Stomach (tissue), 9 donors: ENCODE measurements around the gene AMBP. TPM values are rescaled to one million over a fixed set of nuclear protein-coding genes. Genes with fewer than 3 reads are reported as not detected.

Experiments used
- DNase-seq, 2 donors: peaks; one replicate each; pipeline versions ENCODE4 v3.0.0 to v3.0.0-alpha.2; 2013 to 2019
- H3K27ac ChIP-seq, 5 donors: fragments of 200-600 bp in 4 of 5; sonication (generic) in 4 of 5; one replicate each; pipeline ENCODE4 v1.5.1; 2013 to 2019; ENCODE audit warnings: mild to moderate bottlenecking in 1 of 5, moderate library complexity in 1 of 5
- H3K27me3 ChIP-seq, 3 donors: fragments of 200-600 bp; sonication (generic); one replicate each; pipeline ENCODE4 v1.5.1; 2017 to 2019; ENCODE audit warnings: mixed run types in 1 of 3
- H3K36me3 ChIP-seq, 4 donors: fragments of 200-600 bp; sonication (generic); 1 replicate in 3 of 4; 2 replicates in 1 of 4; pipeline ENCODE4 v1.5.1; 2016 to 2019
- H3K4me1 ChIP-seq, 4 donors: fragments of 200-600 bp; sonication (generic); one replicate each; pipeline ENCODE4 v1.5.1; 2016 to 2019
- H3K4me3 ChIP-seq, 4 donors: fragments of 200-600 bp; sonication (generic) in 3 of 4; one replicate each; pipeline ENCODE4 v1.5.1; 2016 to 2019; ENCODE audit warnings: mild to moderate bottlenecking in 1 of 4
- H3K9me3 ChIP-seq, 4 donors: fragments of 200-600 bp; sonication (generic); one replicate each; pipeline ENCODE4 v1.5.1; 2016 to 2019
- EP300 ChIP-seq: sonication (generic); formaldehyde crosslinking; IDR thresholded peaks from one replicate; pipeline ENCODE4 v1.6.1; 2017; ENCODE audit warnings: antibody characterized with exemption
- POLR2A ChIP-seq, 4 donors: fragments of 450-650 bp; IDR thresholded peaks; one replicate each; pipeline ENCODE4 v1.6.1; 2016; ENCODE audit warnings: antibody characterized with exemption in 4 of 4, control low read depth in 2 of 4, mild to moderate bottlenecking in 1 of 4, moderate library complexity in 1 of 4
- POLR2AphosphoS5 ChIP-seq, 3 donors: sonication (generic); formaldehyde crosslinking; IDR thresholded peaks; one replicate each; pipeline ENCODE4 v1.6.1; 2016; ENCODE audit warnings: antibody characterized with exemption in 3 of 3
- WGBS, 5 donors: extraction: QIAGEN DNeasy Blood & Tissue Kit in 3 of 5; methylation state at CpG; one replicate each; pipeline versions ENCODE4 v1.1.5 to v1.1.7; 2013 to 2018; 5-methylcytosine and 5-hydroxymethylcytosine counted together
- intact Hi-C: fragments of 100-400 bp; cut with DNase I; formaldehyde crosslinking; loops from one replicate; pipeline ENCODE4 v1.15.1; 2023; ENCODE audit warnings: low total_unique reads
- polyA plus RNA-seq, 3 donors: library from polyadenylated mRNA; stranded (reverse); fragments of 200-250 nt; gene quantifications; one replicate each; pipeline ENCODE4 v1.2.3, GENCODE V29; 2013
- total RNA-seq, 5 donors: library from RNA; depleted of rRNA; stranded (reverse); fragments of >200 nt; gene quantifications; one replicate each; pipeline versions ENCODE4 v1.1.0 to v1.2.3, GENCODE V29; 2014 to 2016
- TF ChIP-seq, protein P1 (sequence below), 7 experiments: fragments of 450-650 bp in 4 of 7; fragments of 200-600 bp in 3 of 7; sonication (generic) in 3 of 7; IDR thresholded peaks; one replicate each; pipeline ENCODE4 v1.5.1; 2016 to 2019; ENCODE audit warnings: antibody characterized with exemption in 7 of 7, control low read depth in 2 of 7, mild to moderate bottlenecking in 1 of 7
- donor health status: healthy with polysubstance abuse.
- donor health status: Bipolar disorder and iron deficiency.
- donor health status: healthy.

AMBP gene
- total and polyA plus RNA-seq, 8 donors = 0.89 to 3.3 (median 2.5) TPM; not detected in 2

GRCh38 chr9:114026335-114026734 lies 51.8 kb downstream of the AMBP start:
- DNase-seq = no peak
- WGBS, 5 donors = 90 to 98% (median 93%) methylated on average over 4 of the region's 4 CpGs

GRCh38 chr9:114025760-114026159 lies 52.3 kb downstream of the AMBP start:
- intact Hi-C loops = no loop called here
- no peak for TF ChIP-seq EP300
- TF ChIP-seq POLR2A (IDR thresholded peaks at IDR 0.05) = no peak
- TF ChIP-seq POLR2AphosphoS5 (IDR thresholded peaks at IDR 0.05) = no peak
- TF ChIP-seq, protein P1, sequence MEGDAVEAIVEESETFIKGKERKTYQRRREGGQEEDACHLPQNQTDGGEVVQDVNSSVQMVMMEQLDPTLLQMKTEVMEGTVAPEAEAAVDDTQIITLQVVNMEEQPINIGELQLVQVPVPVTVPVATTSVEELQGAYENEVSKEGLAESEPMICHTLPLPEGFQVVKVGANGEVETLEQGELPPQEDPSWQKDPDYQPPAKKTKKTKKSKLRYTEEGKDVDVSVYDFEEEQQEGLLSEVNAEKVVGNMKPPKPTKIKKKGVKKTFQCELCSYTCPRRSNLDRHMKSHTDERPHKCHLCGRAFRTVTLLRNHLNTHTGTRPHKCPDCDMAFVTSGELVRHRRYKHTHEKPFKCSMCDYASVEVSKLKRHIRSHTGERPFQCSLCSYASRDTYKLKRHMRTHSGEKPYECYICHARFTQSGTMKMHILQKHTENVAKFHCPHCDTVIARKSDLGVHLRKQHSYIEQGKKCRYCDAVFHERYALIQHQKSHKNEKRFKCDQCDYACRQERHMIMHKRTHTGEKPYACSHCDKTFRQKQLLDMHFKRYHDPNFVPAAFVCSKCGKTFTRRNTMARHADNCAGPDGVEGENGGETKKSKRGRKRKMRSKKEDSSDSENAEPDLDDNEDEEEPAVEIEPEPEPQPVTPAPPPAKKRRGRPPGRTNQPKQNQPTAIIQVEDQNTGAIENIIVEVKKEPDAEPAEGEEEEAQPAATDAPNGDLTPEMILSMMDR (IDR thresholded peaks at IDR 0.05) = no peak
- Histone ChIP-seq H3K27me3 (no peaks in the 10 kb centered on the region), H3K4me3 (no peak overlapping the region), H3K4me1 (no peaks in the 10 kb centered on the region), H3K9me3 (peaks cover 0 to 21% (median 12%) of the 10 kb centered on the region in 4 donors), H3K36me3 (peaks cover 0 to 89% (median 76%) of the 10 kb centered on the region in 4 donors), H3K27ac (no peak overlapping the region)
- DNase-seq = no peak
- WGBS, 5 donors = 92 to 94% (median 94%) methylated on average over 5 of the region's 5 CpGs

More at GRCh38 chr9:114026335-114026734, 51.8 kb downstream of the AMBP start:
- intact Hi-C loops = no loop called here
- no peak overlapping the region for H3K27ac ChIP-seq
- peaks cover 0 to 21% (median 12%) of the 10 kb centered on the region in 4 donors for H3K9me3 ChIP-seq
- H3K4me1 ChIP-seq = no peaks in the 10 kb centered on the region
- H3K27me3 ChIP-seq = no peaks in the 10 kb centered on the region
- H3K36me3 ChIP-seq = peaks cover 0 to 89% (median 76%) of the 10 kb centered on the region in 4 donors
- TF ChIP-seq, protein P1 (IDR thresholded peaks at IDR 0.05) = no peak
- TF ChIP-seq POLR2A (IDR thresholded peaks at IDR 0.05) = no peak
- TF ChIP-seq POLR2AphosphoS5 (IDR thresholded peaks at IDR 0.05) = no peak
- H3K4me3 ChIP-seq = no peak overlapping the region

- Histone ChIP-seq H3K36me3 (peaks cover 0 to 90% (median 76%) of the 10 kb centered on the region in 4 donors), H3K9me3 (peaks cover 0 to 21% (median 12%) of the 10 kb centered on the region in 4 donors), H3K27me3 (no peaks in the 10 kb centered on the region), H3K4me3 (no peak overlapping the region), H3K27ac (no peak overlapping the region), H3K4me1 (no peaks in the 10 kb centered on the region)
- no peak for DNase-seq
- TF ChIP-seq, protein P1 (IDR thresholded peaks at IDR 0.05) = no peak
- TF ChIP-seq EP300 = no peak
- no peak for TF ChIP-seq POLR2A (IDR thresholded peaks at IDR 0.05)
- no peak for TF ChIP-seq POLR2AphosphoS5 (IDR thresholded peaks at IDR 0.05)
- WGBS, 5 donors = 88 to 93% (median 93%) methylated on average over 3 of the region's 3 CpGs
- intact Hi-C loops = no loop called here
Observed at GRCh38 chr9:114025196-114025753, 52.8 kb downstream of the AMBP start.

GRCh38 chr9:114023961-114024360 lies 54.1 kb downstream of the AMBP start:
- 93 to 100% (median 96%) methylated on average over 1 of the region's 1 CpG for WGBS, 5 donors
- peaks cover 0 to 90% (median 77%) of the 10 kb centered on the region in 4 donors for H3K36me3 ChIP-seq

More at GRCh38 chr9:114023961-114024360, 54.1 kb downstream of the AMBP start:
- no peaks in the 10 kb centered on the region for H3K4me1 ChIP-seq
- intact Hi-C loops = no loop called here
- H3K4me3 ChIP-seq = no peak overlapping the region
- H3K27me3 ChIP-seq = no peaks in the 10 kb centered on the region
- H3K9me3 ChIP-seq = peaks cover 0 to 21% (median 12%) of the 10 kb centered on the region in 4 donors
- DNase-seq = no peak
- no peak overlapping the region for H3K27ac ChIP-seq
- TF ChIP-seq POLR2A (IDR thresholded peaks at IDR 0.05) (no peak), POLR2AphosphoS5 (IDR thresholded peaks at IDR 0.05) (no peak), EP300 (no peak)
- TF ChIP-seq, protein P1 (IDR thresholded peaks at IDR 0.05) = no peak
